Measurements from ENCODE around the gene THUMPD3. TPM values are rescaled to one million over a fixed set of nuclear protein-coding genes. Genes with fewer than 3 reads are reported as not detected.

THUMPD3 gene
- total and polyA plus RNA-seq, 9 of the 15 experiments (the other 6 are each of a cell fraction or from before 2014, with no cell fraction given) = 58.3 to 132 (median 113) TPM

DNA sequence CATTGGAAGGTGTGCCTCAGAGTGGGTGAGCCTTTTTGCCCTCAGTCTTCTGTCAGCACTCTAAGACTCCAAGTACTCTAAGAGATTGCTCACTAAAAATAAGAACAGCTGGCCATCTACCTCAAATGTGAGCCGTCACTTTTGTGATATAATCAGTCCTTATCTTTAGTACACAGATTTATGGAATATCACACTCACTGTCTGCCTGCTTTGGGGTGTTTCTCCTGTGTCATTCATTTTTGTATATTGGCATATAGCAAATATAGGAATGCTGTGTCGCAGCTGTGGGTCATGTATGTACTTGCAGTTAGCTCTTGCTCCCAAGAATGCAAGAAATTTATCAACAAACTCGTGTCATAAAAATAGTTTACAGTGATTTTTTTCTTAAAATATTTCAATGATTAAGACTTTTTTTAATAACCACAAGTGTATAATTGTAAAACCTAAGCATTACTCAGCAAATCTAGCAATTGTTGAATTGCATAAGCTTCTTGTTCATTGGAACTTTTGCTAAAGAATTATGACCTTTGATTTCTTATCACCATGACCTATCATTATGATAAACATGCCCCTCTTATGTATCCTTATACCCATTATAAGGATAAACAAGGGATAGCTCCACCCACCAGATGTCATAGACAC, 53.4 kb downstream of the THUMPD3 start (continued):
- TF ChIP-seq MEIS2 (IDR thresholded peaks at IDR 0.05; ENCODE audit: partially characterized antibody) = peak; percentile 82
- 0 out of 2 replicates have a peak, but pooled peaks have one; percentile 48 for TF ChIP-seq BACH1 (tag; IDR thresholded peaks at IDR 0.05)
- TF ChIP-seq, protein P1, sequence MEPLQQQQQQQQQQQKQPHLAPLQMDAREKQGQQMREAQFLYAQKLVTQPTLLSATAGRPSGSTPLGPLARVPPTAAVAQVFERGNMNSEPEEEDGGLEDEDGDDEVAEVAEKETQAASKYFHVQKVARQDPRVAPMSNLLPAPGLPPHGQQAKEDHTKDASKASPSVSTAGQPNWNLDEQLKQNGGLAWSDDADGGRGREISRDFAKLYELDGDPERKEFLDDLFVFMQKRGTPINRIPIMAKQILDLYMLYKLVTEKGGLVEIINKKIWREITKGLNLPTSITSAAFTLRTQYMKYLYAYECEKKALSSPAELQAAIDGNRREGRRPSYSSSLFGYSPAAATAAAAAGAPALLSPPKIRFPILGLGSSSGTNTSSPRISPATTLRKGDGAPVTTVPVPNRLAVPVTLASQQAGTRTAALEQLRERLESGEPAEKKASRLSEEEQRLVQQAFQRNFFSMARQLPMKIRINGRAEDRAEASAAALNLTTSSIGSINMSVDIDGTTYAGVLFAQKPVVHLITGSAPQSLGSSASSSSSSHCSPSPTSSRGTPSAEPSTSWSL (CRISPR knock-in tag; IDR thresholded peaks at IDR 0.05; ENCODE audit: borderline replicate concordance) = no peak
- peak; percentile 34; the same call in 1 of the 2 replicates for TF ChIP-seq EP300 (IDR thresholded peaks at IDR 0.05; ENCODE audit: low read length)
- TF ChIP-seq PCBP1 (IDR thresholded peaks at IDR 0.05; ENCODE audit: low read depth, low read length, poor library complexity, severe bottlenecking) = no peak
- TF ChIP-seq MAFG (tag; conservative IDR thresholded peaks at IDR 0.05) = peak; percentile 70
- no peak for TF ChIP-seq KLF10 (CRISPR knock-in tag; IDR thresholded peaks at IDR 0.05)
- TF ChIP-seq HDGF (IDR thresholded peaks at IDR 0.05) = no peak
- TF ChIP-seq, protein P2, sequence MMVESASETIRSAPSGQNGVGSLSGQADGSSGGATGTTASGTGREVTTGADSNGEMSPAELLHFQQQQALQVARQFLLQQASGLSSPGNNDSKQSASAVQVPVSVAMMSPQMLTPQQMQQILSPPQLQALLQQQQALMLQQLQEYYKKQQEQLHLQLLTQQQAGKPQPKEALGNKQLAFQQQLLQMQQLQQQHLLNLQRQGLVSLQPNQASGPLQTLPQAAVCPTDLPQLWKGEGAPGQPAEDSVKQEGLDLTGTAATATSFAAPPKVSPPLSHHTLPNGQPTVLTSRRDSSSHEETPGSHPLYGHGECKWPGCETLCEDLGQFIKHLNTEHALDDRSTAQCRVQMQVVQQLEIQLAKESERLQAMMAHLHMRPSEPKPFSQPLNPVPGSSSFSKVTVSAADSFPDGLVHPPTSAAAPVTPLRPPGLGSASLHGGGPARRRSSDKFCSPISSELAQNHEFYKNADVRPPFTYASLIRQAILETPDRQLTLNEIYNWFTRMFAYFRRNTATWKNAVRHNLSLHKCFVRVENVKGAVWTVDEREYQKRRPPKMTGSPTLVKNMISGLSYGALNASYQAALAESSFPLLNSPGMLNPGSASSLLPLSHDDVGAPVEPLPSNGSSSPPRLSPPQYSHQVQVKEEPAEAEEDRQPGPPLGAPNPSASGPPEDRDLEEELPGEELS (CRISPR knock-in tag; IDR thresholded peaks at IDR 0.05; ENCODE audit: borderline replicate concordance) = no peak
- TF ChIP-seq, protein P3, sequence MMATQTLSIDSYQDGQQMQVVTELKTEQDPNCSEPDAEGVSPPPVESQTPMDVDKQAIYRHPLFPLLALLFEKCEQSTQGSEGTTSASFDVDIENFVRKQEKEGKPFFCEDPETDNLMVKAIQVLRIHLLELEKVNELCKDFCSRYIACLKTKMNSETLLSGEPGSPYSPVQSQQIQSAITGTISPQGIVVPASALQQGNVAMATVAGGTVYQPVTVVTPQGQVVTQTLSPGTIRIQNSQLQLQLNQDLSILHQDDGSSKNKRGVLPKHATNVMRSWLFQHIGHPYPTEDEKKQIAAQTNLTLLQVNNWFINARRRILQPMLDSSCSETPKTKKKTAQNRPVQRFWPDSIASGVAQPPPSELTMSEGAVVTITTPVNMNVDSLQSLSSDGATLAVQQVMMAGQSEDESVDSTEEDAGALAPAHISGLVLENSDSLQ (IDR thresholded peaks at IDR 0.05) = peak; percentile 55
- TF ChIP-seq ZNF197 (CRISPR knock-in tag; IDR thresholded peaks at IDR 0.05; ENCODE audit: low read depth) = no peak
- peak; percentile 16; the same call in 1 of the 2 replicates for TF ChIP-seq JUND (IDR thresholded peaks at IDR 0.05; ENCODE audit: borderline replicate concordance, low read depth, low read length)
- TF ChIP-seq JUND (tag; IDR thresholded peaks at IDR 0.05; ENCODE audit: borderline replicate concordance, low read depth, low read length) = no peak
- TF ChIP-seq ELF4 (CRISPR knock-in tag; IDR thresholded peaks at IDR 0.05) = no peak
- TF ChIP-seq ZKSCAN3 (CRISPR knock-in tag; IDR thresholded peaks at IDR 0.05) = no peak
- TF ChIP-seq RBM14 (IDR thresholded peaks at IDR 0.05; ENCODE audit: borderline replicate concordance, insufficient read depth, low read depth, low read length) = no peak
- no peak for TF ChIP-seq CBX1 (IDR thresholded peaks at IDR 0.05; ENCODE audit: low read depth)
- no peak for TF ChIP-seq GATAD2A (IDR thresholded peaks at IDR 0.05)
- TF ChIP-seq ZNF511 (CRISPR knock-in tag; IDR thresholded peaks at IDR 0.05) = no peak
- TF ChIP-seq CREB5 (CRISPR knock-in tag; IDR thresholded peaks at IDR 0.05) = no peak
- no peak for TF ChIP-seq ZNF140 (CRISPR knock-in tag; IDR thresholded peaks at IDR 0.05)
- peak in 1 of 2 experiments; percentile 78; a peak in 2 of 4 replicates for TF ChIP-seq RCOR1 (IDR thresholded peaks at IDR 0.05; ENCODE audit: borderline replicate concordance in 1 of 2, low read depth in 2 of 2, low read length in 2 of 2)
- peak; percentile 31; the same call in 1 of the 2 replicates for TF ChIP-seq MTA2 (IDR thresholded peaks at IDR 0.05; ENCODE audit: low read depth)
